ENCODE data around the gene LRRC4B. TPM values are rescaled to one million over a fixed set of nuclear protein-coding genes. Genes with fewer than 3 reads are reported as not detected.
"Not testable (repeated sequence)": the region's sequence is repeated elsewhere in the genome, so short reads cannot be mapped to it uniquely, and the experiment has no call there.

LRRC4B gene
- total RNA-seq (2022) (0.30 and 0.54 TPM in 2 replicates), Bru-seq, nascent RNA (percentile 16 among the genes with signal in this experiment), BruChase-seq, experiment 1, labeled RNA remaining after a 2-hour chase (percentile 10 among the genes with signal in this experiment), BruChase-seq, experiment 2, labeled RNA remaining after a 6-hour chase (percentile 12 among the genes with signal in this experiment)
- long read RNA-seq, result 0 reads

- TF ChIP-seq, protein P1, sequence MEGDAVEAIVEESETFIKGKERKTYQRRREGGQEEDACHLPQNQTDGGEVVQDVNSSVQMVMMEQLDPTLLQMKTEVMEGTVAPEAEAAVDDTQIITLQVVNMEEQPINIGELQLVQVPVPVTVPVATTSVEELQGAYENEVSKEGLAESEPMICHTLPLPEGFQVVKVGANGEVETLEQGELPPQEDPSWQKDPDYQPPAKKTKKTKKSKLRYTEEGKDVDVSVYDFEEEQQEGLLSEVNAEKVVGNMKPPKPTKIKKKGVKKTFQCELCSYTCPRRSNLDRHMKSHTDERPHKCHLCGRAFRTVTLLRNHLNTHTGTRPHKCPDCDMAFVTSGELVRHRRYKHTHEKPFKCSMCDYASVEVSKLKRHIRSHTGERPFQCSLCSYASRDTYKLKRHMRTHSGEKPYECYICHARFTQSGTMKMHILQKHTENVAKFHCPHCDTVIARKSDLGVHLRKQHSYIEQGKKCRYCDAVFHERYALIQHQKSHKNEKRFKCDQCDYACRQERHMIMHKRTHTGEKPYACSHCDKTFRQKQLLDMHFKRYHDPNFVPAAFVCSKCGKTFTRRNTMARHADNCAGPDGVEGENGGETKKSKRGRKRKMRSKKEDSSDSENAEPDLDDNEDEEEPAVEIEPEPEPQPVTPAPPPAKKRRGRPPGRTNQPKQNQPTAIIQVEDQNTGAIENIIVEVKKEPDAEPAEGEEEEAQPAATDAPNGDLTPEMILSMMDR (IDR thresholded peaks at IDR 0.05; ENCODE audit: insufficient read depth in 1 of 2, low read depth in 1 of 2, low read length in 1 of 2, severe bottlenecking in 1 of 2, unreplicated experiment in 1 of 2), result no peak
- H3K4me3 ChIP-seq (ENCODE audit: low read depth, low read length), result no peak within 1 kb of the TSS
- POLR2A ChIA-PET, result no interaction called here
- intact Hi-C loops (cut with micrococcal nuclease; ENCODE audit: unreplicated experiment), result no loop called here
- DNase-seq, result no peak
- no peaks in the 10 kb centered on the region; the same call in 1 of the 2 replicates for H3K27me3 ChIP-seq (replicated peaks; ENCODE audit: control insufficient read depth, insufficient read depth, low read length)
- no peaks in the 10 kb centered on the region for H3K36me3 Mint-ChIP-seq (ENCODE audit: insufficient read depth, unreplicated experiment)
- H3K4me1 ChIP-seq, result no peaks in the 10 kb centered on the region
- H3K4me3 Mint-ChIP-seq (ENCODE audit: unreplicated experiment), result peak within 1 kb of the TSS; percentile 53
- CTCF ChIA-PET, result no interaction called here
- H3K9me3 Mint-ChIP-seq (ENCODE audit: unreplicated experiment), result no peaks in the 10 kb centered on the region
- BruUV-seq (replicated peaks), result no TSS peak
- no peak within 1 kb of the TSS for H3K27ac Mint-ChIP-seq (ENCODE audit: unreplicated experiment)
- no peaks in the 10 kb centered on the region for H3K4me1 Mint-ChIP-seq (ENCODE audit: low read depth, unreplicated experiment)
- H3K36me3 ChIP-seq (ENCODE audit: control insufficient read depth, insufficient read depth, low read length), result no peaks in the 10 kb centered on the region
- H3K27me3 Mint-ChIP-seq (ENCODE audit: insufficient read depth, unreplicated experiment), result peaks cover 45% of the 10 kb centered on the region
- no peaks in the 10 kb centered on the region for H3K9me3 ChIP-seq
Observed at GRCh38 chr19:50567882-50568727, at the start of gene LRRC4B. LRRC4B (minus strand) TSS chr19:50568435; CDS start chr19:50548838, 19,597 bp downstream.

DNA sequence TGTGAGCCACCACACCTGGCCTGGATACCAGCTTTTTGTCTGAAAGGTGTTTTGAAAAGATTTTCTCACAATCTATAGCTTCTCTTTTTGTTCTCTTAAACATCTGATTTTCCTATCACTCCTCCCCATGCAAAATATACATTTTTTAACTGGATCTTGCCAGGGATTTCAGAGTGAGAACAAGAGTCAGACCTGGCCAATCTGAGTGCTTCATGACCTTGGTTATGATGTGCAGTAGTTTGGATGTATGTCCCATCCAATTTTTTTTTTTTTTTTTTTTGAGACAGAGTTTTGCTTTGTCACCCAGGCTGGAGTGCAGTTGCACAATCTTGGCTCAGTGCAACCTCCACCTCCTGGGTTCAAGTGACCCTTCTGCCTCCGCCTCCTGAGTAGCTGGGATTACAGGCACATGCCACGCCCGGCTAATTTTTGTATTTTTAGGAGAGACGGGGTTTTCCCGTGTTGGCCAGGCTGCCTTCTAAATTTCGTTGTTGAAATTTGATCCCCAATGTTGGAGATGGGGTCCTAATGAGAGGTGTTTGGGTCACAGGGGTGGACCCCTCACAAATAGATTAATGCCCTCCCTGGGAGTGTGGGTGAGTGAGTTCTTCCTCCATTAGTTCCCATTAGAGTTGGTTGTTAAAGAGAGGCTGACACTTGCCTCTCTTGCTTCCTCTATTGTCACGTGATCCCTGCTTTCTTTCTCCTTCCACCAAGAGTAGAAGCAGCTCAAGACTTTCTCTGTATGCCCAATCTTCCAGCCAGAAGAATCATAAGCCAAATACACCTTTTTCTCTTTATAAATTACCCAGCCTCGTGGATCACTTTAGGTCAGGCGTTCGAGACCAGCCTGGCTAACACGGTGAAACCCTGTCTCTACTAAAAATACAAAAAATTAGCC is 44.5 kb upstream of the LRRC4B start:
- H3K4me1 ChIP-seq; BruUV-seq (replicated peaks); POLR2A ChIA-PET; H3K27ac Mint-ChIP-seq (ENCODE audit: unreplicated experiment); intact Hi-C loops (cut with micrococcal nuclease; ENCODE audit: unreplicated experiment); H3K36me3 Mint-ChIP-seq (ENCODE audit: insufficient read depth, unreplicated experiment); H3K4me3 Mint-ChIP-seq (ENCODE audit: unreplicated experiment); H3K27me3 ChIP-seq (replicated peaks; ENCODE audit: control insufficient read depth, insufficient read depth, low read length); DNase-seq; H3K36me3 ChIP-seq (ENCODE audit: control insufficient read depth, insufficient read depth, low read length); H3K4me1 Mint-ChIP-seq (ENCODE audit: low read depth, unreplicated experiment); H3K9me3 Mint-ChIP-seq (ENCODE audit: unreplicated experiment); H3K4me3 ChIP-seq (ENCODE audit: low read depth, low read length); H3K27me3 Mint-ChIP-seq (ENCODE audit: insufficient read depth, unreplicated experiment); H3K9me3 ChIP-seq: not testable (repeated sequence)
- CTCF ChIA-PET, result interaction anchor here (0.6 kb wide), 1 partner anchor 131 kb away, joined by 3 read pairs; no protein-coding TSS in a partner anchor

GRCh38 chr19:50607874-50608785 is 39.9 kb upstream of the LRRC4B start:
- H3K4me3 ChIP-seq (ENCODE audit: low read depth, low read length), result no peak overlapping the region
- ChIA-PET POLR2A (no interaction called here), CTCF (no interaction called here)
- Mint-ChIP-seq H3K9me3 (ENCODE audit: unreplicated experiment) (peaks cover 13% of the 10 kb centered on the region), H3K4me1 (ENCODE audit: low read depth, unreplicated experiment) (no peaks in the 10 kb centered on the region), H3K27me3 (ENCODE audit: insufficient read depth, unreplicated experiment) (peaks cover 4% of the 10 kb centered on the region), H3K36me3 (ENCODE audit: insufficient read depth, unreplicated experiment) (no peaks in the 10 kb centered on the region), H3K4me3 (ENCODE audit: unreplicated experiment) (no peak overlapping the region), H3K27ac (ENCODE audit: unreplicated experiment) (no peak overlapping the region)
- no TSS peak for BruUV-seq (replicated peaks)
- no peaks in the 10 kb centered on the region for H3K27me3 ChIP-seq (replicated peaks; ENCODE audit: control insufficient read depth, insufficient read depth, low read length)
- H3K36me3 ChIP-seq (ENCODE audit: control insufficient read depth, insufficient read depth, low read length), result no peaks in the 10 kb centered on the region
- no peaks in the 10 kb centered on the region for H3K9me3 ChIP-seq
- intact Hi-C loops (cut with micrococcal nuclease; ENCODE audit: unreplicated experiment), result no loop called here
- DNase-seq, result peak; percentile 30 to 49
- no peaks in the 10 kb centered on the region for H3K4me1 ChIP-seq
- TF ChIP-seq, protein P1 (IDR thresholded peaks at IDR 0.05; ENCODE audit: insufficient read depth in 1 of 2, low read depth in 1 of 2, low read length in 1 of 2, severe bottlenecking in 1 of 2, unreplicated experiment in 1 of 2), result no peak

All from Caco-2 (cell line).